ENCODE measurements around the gene ZDHHC14. TPM values are rescaled to one million over a fixed set of nuclear protein-coding genes. Genes with fewer than 3 reads are reported as not detected.
"Not testable (repeated sequence)": the region's sequence is repeated elsewhere in the genome, so short reads cannot be mapped to it uniquely, and the experiment has no call there.

The ZDHHC14 gene
- total RNA-seq, 1 donor from 2014 or later = 12.7 TPM

- DNase-seq (ENCODE audit: missing footprints) = no peak
- intact Hi-C loops (cut with DNase I) = no loop called here
- ATAC-seq = no peak
Observed at GRCh38 chr6:157685596-157686280, 304.7 kb downstream of the ZDHHC14 start.

DNA sequence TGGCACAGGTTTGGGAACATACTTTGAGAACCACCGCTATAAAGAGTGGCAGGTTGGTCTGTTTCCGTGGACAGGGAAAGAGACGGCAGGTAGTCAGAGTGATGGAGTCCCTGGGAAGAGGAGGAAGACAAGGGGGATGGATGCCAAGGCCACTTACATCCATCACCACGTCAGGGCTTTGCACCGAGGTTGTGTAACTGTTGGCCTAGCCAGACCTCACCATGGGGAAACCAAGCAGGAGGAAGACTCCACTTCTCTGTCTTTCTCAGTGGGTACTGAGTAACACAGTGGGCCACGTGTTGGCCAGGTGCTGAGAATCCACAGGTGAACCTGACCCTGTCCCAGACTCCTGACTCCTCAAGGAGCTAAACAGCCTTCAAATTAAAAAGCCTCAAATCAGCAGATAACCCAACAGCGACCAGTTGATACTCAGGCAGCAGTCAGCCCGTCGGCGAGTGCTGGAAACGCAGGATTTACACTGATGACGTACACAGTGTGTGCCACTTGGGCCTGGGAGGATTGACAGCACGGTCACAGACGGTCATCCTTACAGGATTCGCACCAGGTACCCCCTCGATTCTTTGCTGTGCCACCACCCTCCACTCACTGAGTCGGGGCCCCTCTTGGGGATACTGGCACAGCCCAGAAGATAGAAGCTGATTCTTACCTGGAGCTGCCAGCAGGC is 307.4 kb downstream of the ZDHHC14 start:
- intact Hi-C loops (cut with DNase I) = no loop called here
- ATAC-seq = no peak
- no peak for DNase-seq (ENCODE audit: missing footprints)

DNA sequence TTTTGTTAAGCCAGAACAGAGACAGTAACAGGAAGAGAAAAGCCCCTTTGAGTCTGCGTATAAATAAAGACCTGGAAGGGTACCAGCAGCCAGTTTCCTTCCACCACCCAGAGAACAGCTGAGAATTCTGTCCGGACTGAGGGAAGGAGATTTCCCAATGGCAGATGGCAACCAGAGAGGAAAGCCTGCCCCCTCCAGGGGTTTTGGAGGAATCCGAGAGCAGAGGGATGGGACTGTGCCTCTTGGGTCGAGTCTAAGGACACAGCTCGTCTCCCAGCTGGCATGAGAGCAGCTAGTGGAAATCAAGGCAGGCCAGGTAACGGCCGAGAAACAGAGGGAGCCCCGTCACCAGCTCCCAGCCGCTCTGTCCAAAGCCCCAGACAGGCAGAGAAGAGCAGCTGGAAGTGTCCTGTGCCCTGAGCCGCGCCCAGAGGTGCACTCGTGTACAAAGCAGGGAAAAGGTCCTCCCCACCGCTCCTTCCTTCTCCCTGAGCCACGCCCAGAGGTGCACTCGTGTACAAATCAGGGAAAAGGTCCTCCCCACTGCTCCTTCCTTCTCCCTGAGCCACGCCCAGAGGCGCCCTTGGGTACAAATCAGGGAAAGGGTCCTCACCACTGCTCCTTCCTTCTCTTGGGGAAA is 308.1 kb downstream of the ZDHHC14 start:
- DNase-seq (ENCODE audit: missing footprints) (no peak), ATAC-seq (no peak)
- intact Hi-C loops (cut with DNase I) = no loop called here

DNA sequence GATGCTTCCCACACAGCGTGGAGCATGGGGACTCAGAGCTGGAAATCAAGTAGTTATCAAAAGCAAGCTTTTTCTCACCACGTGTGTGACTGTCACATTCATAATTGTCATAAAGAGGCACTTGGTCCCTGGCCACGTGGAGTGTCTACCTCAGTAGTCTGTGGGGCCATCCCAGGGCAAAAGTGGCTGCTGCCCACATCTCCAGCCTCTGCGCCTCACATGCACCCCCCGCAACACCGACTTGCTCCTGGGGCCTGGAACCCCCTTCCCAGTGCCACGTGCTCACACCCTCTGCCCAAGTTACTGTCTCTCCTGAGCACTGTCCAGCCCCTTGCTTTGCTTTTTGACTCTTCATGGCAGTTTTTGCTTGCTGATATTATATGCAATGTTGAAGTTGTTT is 308.9 kb downstream of the ZDHHC14 start:
- intact Hi-C loops (cut with DNase I) = no loop called here
- ATAC-seq (no peak), DNase-seq (ENCODE audit: missing footprints) (no peak)

GRCh38 chr6:157690441-157691210 is 309.6 kb downstream of the ZDHHC14 start:
- no peak for ATAC-seq
- DNase-seq (ENCODE audit: missing footprints) = no peak
- intact Hi-C loops (cut with DNase I) = no loop called here

- DNase-seq (ENCODE audit: missing footprints); ATAC-seq; intact Hi-C loops (cut with DNase I): not testable (repeated sequence)
Observed at GRCh38 chr6:157691621-157692020, 310.6 kb downstream of the ZDHHC14 start.

GRCh38 chr6:157693867-157694266 is 312.9 kb downstream of the ZDHHC14 start:
- intact Hi-C loops (cut with DNase I) = no loop called here
- ATAC-seq (peak; percentile 87), DNase-seq (ENCODE audit: missing footprints) (peak; percentile 73)

DNA sequence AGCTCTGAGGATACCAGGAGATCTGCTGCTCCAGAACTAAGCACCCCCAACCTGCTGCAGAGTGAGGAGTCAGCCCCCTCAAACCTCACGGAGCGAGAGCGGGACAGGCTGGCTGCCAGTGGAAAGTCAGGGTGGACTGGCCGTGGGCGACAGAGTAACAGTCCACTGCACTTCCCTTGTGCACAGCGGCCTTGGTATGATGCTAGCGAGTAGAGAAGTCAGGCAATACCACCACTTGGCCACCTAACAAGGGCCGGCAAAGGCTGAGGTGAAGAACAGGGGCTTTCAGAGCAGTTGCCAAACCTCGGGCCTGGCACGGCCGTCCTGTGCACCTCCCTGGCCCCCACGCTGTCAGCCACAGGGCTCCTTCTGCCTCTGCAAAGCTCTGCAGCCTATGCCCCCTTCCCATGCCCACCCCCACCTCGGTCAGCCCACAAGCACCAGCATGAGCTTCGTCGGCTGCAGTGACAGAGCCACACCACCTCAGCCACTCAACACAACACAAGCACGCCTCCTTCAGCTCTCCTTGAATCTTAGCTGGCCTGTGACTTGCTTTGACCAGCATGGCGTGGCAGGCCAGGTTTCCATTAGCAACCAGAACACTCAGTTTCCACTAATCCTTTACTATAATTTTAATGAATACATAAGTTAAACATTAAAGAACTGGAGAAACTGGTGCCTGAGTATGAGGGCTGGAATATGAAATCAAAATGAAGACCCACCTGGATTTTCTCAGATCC is 314.5 kb downstream of the ZDHHC14 start:
- intact Hi-C loops (cut with DNase I) = no loop called here
- DNase-seq (ENCODE audit: missing footprints) = no peak
- no peak for ATAC-seq

GRCh38 chr6:157699777-157700636 is 319.0 kb downstream of the ZDHHC14 start:
- DNase-seq (ENCODE audit: missing footprints) (no peak), ATAC-seq (no peak)
- intact Hi-C loops (cut with DNase I) = no loop called here

DNA sequence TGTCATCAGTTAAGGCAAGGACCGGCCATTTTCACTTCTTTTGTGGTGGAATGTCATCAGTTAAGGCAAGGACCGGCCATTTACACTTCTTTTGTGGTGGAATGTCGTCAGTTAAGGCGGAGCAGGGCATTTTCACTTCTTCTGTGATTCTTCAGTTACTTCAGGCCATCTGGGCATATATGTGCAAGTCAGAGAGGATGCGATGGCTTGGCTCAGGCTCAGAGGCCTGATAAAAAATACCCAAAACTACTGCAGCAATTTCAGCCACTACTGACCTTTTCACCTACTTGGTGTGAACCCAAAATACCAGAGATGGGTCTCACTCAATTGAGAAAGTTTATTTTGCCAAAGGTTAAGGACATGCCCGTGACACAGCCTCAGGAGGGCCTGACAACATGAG is 325.4 kb downstream of the ZDHHC14 start:
- intact Hi-C loops (cut with DNase I) = not testable (repeated sequence)
- ATAC-seq = peak; percentile 47

GRCh38 chr6:157706883-157707282 is 325.9 kb downstream of the ZDHHC14 start:
- DNase-seq (ENCODE audit: missing footprints) (no peak), ATAC-seq (peak; percentile 85)
- intact Hi-C loops (cut with DNase I) = no loop called here

More for the DNA sequence above, 325.4 kb downstream of the ZDHHC14 start:
- not testable (repeated sequence) for DNase-seq (ENCODE audit: missing footprints)

DNA sequence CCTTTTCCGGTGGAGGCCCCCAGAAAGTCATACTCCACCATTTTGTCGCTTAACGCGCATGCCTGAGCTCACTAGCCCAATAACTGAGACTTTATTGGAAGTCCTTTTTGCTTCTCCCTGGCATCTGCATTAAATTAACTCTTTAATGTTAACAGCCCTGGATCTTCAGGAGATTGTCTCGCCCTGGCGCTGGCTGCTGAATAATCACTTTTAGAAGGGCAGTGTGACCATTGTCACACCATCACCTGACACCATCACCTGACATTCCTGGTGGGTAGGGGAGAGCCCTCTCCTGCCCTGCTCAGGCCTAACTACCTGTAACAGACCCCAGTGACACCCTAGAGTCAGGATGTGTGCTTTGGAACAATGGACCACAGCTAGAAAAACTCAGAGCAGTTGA is 326.6 kb downstream of the ZDHHC14 start:
- ATAC-seq (no peak), DNase-seq (ENCODE audit: missing footprints) (no peak)
- intact Hi-C loops (cut with DNase I) = no loop called here

DNA sequence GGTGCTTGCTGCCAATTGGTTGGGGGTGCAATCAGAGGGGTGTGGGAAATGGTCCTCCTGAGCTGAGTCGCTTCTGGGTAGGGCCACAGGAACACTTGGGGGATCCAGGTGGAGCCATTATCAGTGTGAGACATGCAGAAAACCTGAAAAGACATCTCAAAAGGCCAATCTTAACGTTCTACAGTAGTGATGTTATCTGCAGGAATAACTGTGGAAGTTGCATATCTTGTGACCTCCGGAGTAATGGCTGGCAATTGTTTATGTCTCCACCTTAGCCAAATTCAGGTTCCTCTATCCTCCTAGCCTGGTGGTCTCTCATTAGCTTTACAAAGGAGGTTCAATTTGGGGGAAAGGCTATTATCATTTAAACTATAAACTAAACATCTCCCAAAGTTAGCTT is 327.2 kb downstream of the ZDHHC14 start:
- DNase-seq (ENCODE audit: missing footprints) = no peak
- no peak for ATAC-seq
- intact Hi-C loops (cut with DNase I) = no loop called here

DNA sequence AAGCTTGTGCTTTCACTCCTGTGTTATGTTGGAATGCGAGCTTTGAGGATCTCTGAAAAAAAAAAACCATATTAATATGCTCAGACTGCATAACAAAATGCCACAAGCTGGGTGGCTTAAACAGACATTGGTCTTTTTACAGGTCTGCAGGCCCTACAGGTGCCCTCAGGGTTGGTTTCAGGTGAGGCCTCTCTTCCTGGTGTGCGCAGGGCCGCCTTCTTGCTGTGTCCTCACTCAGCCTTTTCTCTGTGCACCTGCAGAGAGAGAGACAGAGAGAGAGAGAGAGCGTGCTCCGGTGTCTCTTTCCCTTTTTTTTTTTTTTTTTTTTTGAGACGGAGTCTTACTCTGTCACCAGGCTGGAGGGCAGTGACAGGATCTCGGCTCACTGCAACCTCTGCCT is 327.9 kb downstream of the ZDHHC14 start:
- no peak for DNase-seq (ENCODE audit: missing footprints)
- intact Hi-C loops (cut with DNase I) = no loop called here
- no peak for ATAC-seq

DNA sequence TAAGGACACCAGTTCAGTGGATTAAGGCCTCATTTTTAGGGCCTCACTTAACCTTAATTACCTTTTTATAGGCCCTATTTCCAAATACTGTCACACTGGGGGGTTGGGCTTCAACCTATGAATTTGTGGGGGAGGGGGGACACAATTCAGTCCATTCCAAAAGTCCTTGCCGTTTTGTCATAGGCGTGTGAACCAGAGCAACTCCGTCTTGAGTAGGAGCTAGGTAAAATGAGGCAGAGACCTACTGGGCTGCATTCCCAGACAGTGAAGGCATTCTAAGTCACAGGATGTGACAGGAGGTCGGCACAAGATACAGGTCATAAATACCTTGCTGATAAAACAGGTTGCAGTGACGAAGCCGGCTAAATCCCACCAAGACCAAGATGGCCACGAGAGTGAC is 328.6 kb downstream of the ZDHHC14 start:
- intact Hi-C loops (cut with DNase I) = no loop called here
- ATAC-seq (no peak), DNase-seq (ENCODE audit: missing footprints) (no peak)

GRCh38 chr6:157710604-157711003 is 329.6 kb downstream of the ZDHHC14 start:
- no peak for DNase-seq (ENCODE audit: missing footprints)
- intact Hi-C loops (cut with DNase I) = no loop called here
- no peak for ATAC-seq

DNA sequence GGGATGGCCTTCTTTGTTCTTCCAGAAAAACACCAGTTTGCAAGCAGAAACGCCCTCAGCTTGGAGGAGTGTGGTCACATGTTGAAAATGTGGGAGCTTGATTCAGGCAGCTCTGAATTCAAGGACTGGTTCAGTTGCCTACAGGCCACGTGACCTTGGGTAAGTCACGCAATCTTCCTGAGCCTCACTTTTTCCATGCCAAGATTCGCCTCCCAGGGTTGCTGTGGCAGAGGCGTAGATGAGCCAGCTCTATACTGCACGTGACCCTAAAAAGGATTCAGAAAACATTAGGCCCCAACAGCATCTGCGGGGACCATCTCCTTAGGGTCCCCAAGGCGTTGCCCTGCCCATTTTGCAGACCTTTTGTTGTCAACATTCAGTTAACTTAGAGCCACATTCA is 330.1 kb downstream of the ZDHHC14 start:
- DNase-seq (ENCODE audit: missing footprints) = no peak
- no peak for ATAC-seq
- intact Hi-C loops (cut with DNase I) = no loop called here

All from Right ventricle myocardium inferior (tissue), 1 donor.